K562 (cell line): ENCODE measurements around the gene SYNE1.

Experiments used
- BACH1 ChIP-seq: fragments of 200-800 bp; sonication (Bioruptor generic); IDR thresholded peaks from 2 replicates; pipeline ENCODE4 v1.6.1; 2016; ENCODE audit warnings: missing genetic modification characterization, missing compliant biosample characterization
- CCAR2 ChIP-seq: fragments of 200-400 bp; formaldehyde crosslinking; IDR thresholded peaks from 2 replicates; pipeline ENCODE4 v1.6.1; 2017; ENCODE audit warnings: mild to moderate bottlenecking, low read depth, low read length
- CTCF ChIP-seq, 3 experiments: IDR thresholded peaks in 2 of 3; conservative IDR thresholded peaks in 1 of 3; 2 replicates each; pipeline ENCODE4 v1.5.1; 2011 to 2012; ENCODE audit warnings: low read length in 3 of 3, mild to moderate bottlenecking in 3 of 3, control low read depth in 2 of 3, improper control_type of control experiment in 1 of 3, inconsistent platforms in 1 of 3, low read depth in 1 of 3, mixed read lengths in 1 of 3, moderate library complexity in 1 of 3; ENCODE audit not compliant: insufficient read depth in 2 of 3
- EZH2 ChIP-seq: IDR thresholded peaks from 2 replicates; pipeline ENCODE4 v1.6.1; 2012; ENCODE audit warnings: low read depth, mild to moderate bottlenecking, inconsistent platforms, low read length, borderline replicate concordance
- HBP1 ChIP-seq: fragments of 450-650 bp; formaldehyde crosslinking; IDR thresholded peaks from 2 replicates; pipeline ENCODE4 v1.4.0; 2022; ENCODE audit warnings: missing genetic modification characterization
- HMG20B ChIP-seq: fragments of 250-450 bp; sonication (Bioruptor Pico); IDR thresholded peaks from 2 replicates; pipeline ENCODE4 v1.5.0; 2021; ENCODE audit warnings: mild to moderate bottlenecking
- HOMEZ ChIP-seq: fragments of 250-450 bp; sonication (Bioruptor Pico); IDR thresholded peaks from 2 replicates; pipeline ENCODE4 v1.4.0; 2020; ENCODE audit warnings: mild to moderate bottlenecking, moderate library complexity
- MED1 ChIP-seq: sonication (generic); formaldehyde crosslinking; IDR thresholded peaks from 2 replicates; pipeline ENCODE4 v1.8.1; 2023; ENCODE audit warnings: missing genetic modification reagents, borderline replicate concordance
- SREBF1 ChIP-seq: fragments of 150-350 bp; IDR thresholded peaks from 2 replicates; pipeline ENCODE4 v1.6.1; 2014; ENCODE audit warnings: antibody characterized with exemption, low read depth, low read length, borderline replicate concordance
- TAF15 ChIP-seq: fragments of 200-400 bp; formaldehyde crosslinking; IDR thresholded peaks from 2 replicates; pipeline ENCODE4 v1.6.1; 2017; ENCODE audit warnings: mild to moderate bottlenecking, low read depth, low read length, moderate library complexity
- TARDBP ChIP-seq: fragments of 450-650 bp; IDR thresholded peaks from 2 replicates; pipeline ENCODE4 v1.6.1; 2016
- THAP7 ChIP-seq: fragments of 250-450 bp; sonication (Bioruptor Pico); IDR thresholded peaks from 2 replicates; pipeline ENCODE4 v1.5.0; 2021

GRCh38 chr6:152457949-152458624 lies 179.1 kb downstream of the SYNE1 start:
- TF ChIP-seq SREBF1: no peak
- no peak for TF ChIP-seq BACH1 (tag)
- no peak for TF ChIP-seq MED1
- TF ChIP-seq EZH2: no peak
- no peak for TF ChIP-seq THAP7
- no peak for TF ChIP-seq CTCF (IDR thresholded peaks at IDR 0.05 in 2 of 3, conservative IDR thresholded peaks at IDR 0.05 in 1 of 3; ENCODE audit: insufficient read depth in 2 of 3, low read depth in 1 of 3, low read length in 3 of 3)
- no peak for TF ChIP-seq TARDBP
- TF ChIP-seq HMG20B: no peak
- no peak for TF ChIP-seq HBP1 (CRISPR knock-in tag)
- TF ChIP-seq CCAR2: no peak
- no peak for TF ChIP-seq TAF15
- TF ChIP-seq HOMEZ (CRISPR knock-in tag): no peak
